Small intestine (tissue), 7 donors: ENCODE results near the gene EDDM13. TPM values are rescaled to one million over a fixed set of nuclear protein-coding genes. Genes with fewer than 3 reads are reported as not detected.

Source experiments
- DNase-seq, 2 donors: peaks; one replicate each; pipeline versions ENCODE4 v3.0.0 to v3.0.0-alpha.2; 2013
- FAIRE-seq: peaks from 2 replicates; lab custom pipeline; 2012; peaks lifted over from hg19 to GRCh38; lab: Jason Lieb, UNC
- H3K27ac ChIP-seq, 3 donors: one replicate each; pipeline ENCODE4 v1.5.1; 2013; ENCODE audit warnings: low read length in 2 of 3, mild to moderate bottlenecking in 2 of 3, control low read depth in 1 of 3, inconsistent platforms in 1 of 3, low read depth in 1 of 3, moderate library complexity in 1 of 3
- H3K27me3 ChIP-seq, 3 donors: one replicate each; pipeline ENCODE4 v1.6.1; 2013; ENCODE audit warnings: low read length in 3 of 3, inconsistent platforms in 1 of 3; ENCODE audit not compliant: control insufficient read depth in 3 of 3, insufficient read depth in 3 of 3
- H3K36me3 ChIP-seq, 3 donors: one replicate each; pipeline ENCODE4 v1.6.1; 2013; ENCODE audit warnings: low read length in 3 of 3, inconsistent platforms in 1 of 3, low read depth in 1 of 3, mild to moderate bottlenecking in 1 of 3, moderate library complexity in 1 of 3; ENCODE audit not compliant: control insufficient read depth in 3 of 3, insufficient read depth in 2 of 3
- H3K4me1 ChIP-seq, 3 donors: one replicate each; pipeline ENCODE4 v1.6.1; 2013; ENCODE audit warnings: low read length in 2 of 3, inconsistent platforms in 1 of 3, low read depth in 1 of 3, mild to moderate bottlenecking in 1 of 3, moderate library complexity in 1 of 3; ENCODE audit not compliant: control insufficient read depth in 3 of 3, insufficient read depth in 2 of 3
- H3K4me3 ChIP-seq, 3 donors: one replicate each; pipeline ENCODE4 v1.5.1; 2013; ENCODE audit warnings: low read length in 3 of 3, control low read depth in 1 of 3, inconsistent platforms in 1 of 3, low read depth in 1 of 3, mild to moderate bottlenecking in 1 of 3, moderate library complexity in 1 of 3
- H3K9me3 ChIP-seq, 2 donors: one replicate each; pipeline ENCODE4 v1.6.1; 2013; ENCODE audit warnings: low read depth in 1 of 2, low read length in 1 of 2; ENCODE audit not compliant: control insufficient read depth in 2 of 2, insufficient read depth in 1 of 2
- WGBS, 3 donors: extraction: QIAGEN DNeasy Blood & Tissue Kit; methylation state at CpG; one replicate each; pipeline ENCODE4 v1.1.7; 2013; 5-methylcytosine and 5-hydroxymethylcytosine counted together
- polyA plus RNA-seq, 4 donors: library from polyadenylated mRNA; stranded (reverse) in 3 of 4; unstranded in 1 of 4; fragments of 200-250 nt in 3 of 4; fragments of 120-200 nt in 1 of 4; gene quantifications; one replicate each; pipeline versions ENCODE4 v1.2.1 to v1.2.3, GENCODE V29; 2013
- donor health status: healthy with polysubstance abuse.
- donor health status: control.
- donor health status: control.
- donor health status: Bipolar disorder and iron deficiency.
- donor health status: healthy.

Gene EDDM13
- polyA plus RNA-seq, 4 donors, result 1.4 to 1.7 TPM; not detected in 2

- no peak for FAIRE-seq
- no peaks in the 10 kb centered on the region for H3K9me3 ChIP-seq
- WGBS, 3 donors, result 67 to 92% (median 87%) methylated on average over 4 of the region's 4 CpGs
Measured at GRCh38 chr19:56312342-56312741, 39.8 kb downstream of the EDDM13 start.

DNA sequence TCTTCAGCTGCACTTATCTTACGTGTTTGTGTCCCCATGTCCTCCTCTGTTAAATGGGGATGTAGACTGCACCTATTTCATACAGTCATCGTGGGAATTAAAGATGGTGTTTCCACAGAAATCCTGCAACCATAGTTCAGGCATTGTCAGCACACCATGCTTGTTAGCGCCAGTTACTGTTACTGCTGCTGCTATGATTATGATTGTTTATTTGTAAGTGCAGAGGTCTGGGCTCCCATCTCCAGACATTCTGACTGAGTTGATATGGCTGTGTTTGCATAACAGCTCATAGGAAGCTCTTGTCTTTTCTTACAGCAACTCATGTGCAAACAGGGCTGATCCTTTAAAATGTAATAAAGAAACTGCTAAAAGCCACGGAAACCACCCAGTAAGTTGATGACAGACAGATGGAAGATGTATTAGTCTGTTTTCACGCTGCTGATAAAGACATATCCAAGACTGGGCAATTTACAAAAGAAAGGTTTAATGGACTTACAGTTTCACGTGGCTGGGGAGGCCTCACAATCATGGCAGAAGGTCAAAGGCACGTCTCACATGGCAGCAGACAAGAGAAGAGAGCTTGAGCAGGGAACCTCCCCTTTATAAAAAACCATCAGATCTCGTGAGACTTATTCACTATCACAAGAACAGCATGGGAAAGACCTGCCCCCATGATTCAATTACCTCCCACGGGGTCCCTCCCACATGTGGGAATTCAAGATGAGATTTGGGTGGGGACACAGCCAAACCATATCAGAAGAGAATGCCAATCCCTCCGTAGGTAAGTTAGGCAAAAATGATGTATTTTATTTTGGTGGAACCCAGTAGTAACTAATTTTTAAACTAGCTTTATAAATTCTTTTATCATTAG is 40.5 kb downstream of the EDDM13 start:
- 75 to 90% (median 85%) methylated on average over 10 of the region's 10 CpGs for WGBS, 3 donors

More at GRCh38 chr19:56312342-56312741, 39.8 kb downstream of the EDDM13 start:
- peaks cover 0 to 11% (median 0%) of the 10 kb centered on the region in 3 donors for H3K36me3 ChIP-seq
- DNase-seq, result no peak
- no peak overlapping the region for H3K27ac ChIP-seq
- peaks cover 0 to 7% (median 0%) of the 10 kb centered on the region in 3 donors for H3K4me1 ChIP-seq
- H3K4me3 ChIP-seq, result no peak overlapping the region
- H3K27me3 ChIP-seq, result no peaks in the 10 kb centered on the region

GRCh38 chr19:56314018-56314380 is 41.5 kb downstream of the EDDM13 start:
- Histone ChIP-seq H3K4me3 (peak overlapping the region; percentile 48 to 71 (median 70)), H3K4me1 (peaks cover 0 to 7% (median 0%) of the 10 kb centered on the region in 3 donors), H3K36me3 (peaks cover 0 to 11% (median 0%) of the 10 kb centered on the region in 3 donors), H3K27ac (peak overlapping the region; percentile 86 to 95 (median 89)), H3K27me3 (no peaks in the 10 kb centered on the region), H3K9me3 (no peaks in the 10 kb centered on the region)
- WGBS, 3 donors, result 0 to 1% (median 1%) methylated on average over 9 of the region's 9 CpGs
- DNase-seq (no peak), FAIRE-seq (no peak)

More for the DNA sequence above, 40.5 kb downstream of the EDDM13 start:
- H3K27me3 ChIP-seq, result no peaks in the 10 kb centered on the region
- peaks cover 0 to 11% (median 0%) of the 10 kb centered on the region in 3 donors for H3K36me3 ChIP-seq
- H3K4me1 ChIP-seq, result peaks cover 0 to 7% (median 0%) of the 10 kb centered on the region in 3 donors
- DNase-seq (no peak), FAIRE-seq (no peak)
- no peak overlapping the region for H3K4me3 ChIP-seq
- no peak overlapping the region for H3K27ac ChIP-seq
- no peaks in the 10 kb centered on the region for H3K9me3 ChIP-seq

DNA sequence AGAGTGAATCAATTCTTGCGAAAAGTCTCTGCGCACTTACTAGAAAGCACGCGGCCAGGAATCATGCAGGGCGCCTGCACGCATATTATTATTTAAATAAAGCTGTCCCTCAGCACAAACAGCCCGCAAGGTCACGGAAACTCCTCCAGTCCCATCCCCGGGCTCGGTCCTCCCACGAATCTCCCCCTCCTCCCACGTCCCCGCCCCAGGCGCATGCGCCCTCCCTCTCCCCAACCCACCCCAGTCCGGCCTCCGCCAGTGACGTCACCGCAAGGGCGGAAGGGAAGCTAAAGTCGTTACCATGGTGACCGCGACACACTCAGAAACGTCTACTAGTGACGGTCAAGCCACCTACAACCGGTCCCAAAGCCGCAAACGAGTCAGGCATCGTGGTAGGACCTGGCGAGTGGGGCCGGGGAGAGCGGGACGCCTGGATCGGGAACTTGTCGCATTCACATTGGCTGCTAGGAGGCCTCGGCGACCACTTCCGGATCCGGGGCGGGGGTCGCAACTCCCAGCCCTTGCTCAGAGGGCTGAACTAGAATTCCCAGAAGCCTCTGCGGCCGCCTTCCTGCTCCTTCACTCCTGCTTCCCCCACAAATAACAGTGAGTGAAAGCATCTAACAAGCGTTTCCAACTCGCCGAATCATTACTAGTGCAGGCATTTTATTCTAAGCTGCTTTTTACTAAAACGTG is 42.0 kb downstream of the EDDM13 start, which contains the start of gene ZSCAN5A:
Gene ZSCAN5A (minus strand): TSS at position 459 of the 696 bp plus-strand sequence. CDS start 89,793 bp downstream, outside the sequence.
- Histone ChIP-seq H3K36me3 (peaks cover 0 to 9% (median 0%) of the 10 kb centered on the region in 3 donors), H3K27me3 (no peaks in the 10 kb centered on the region), H3K27ac (peak within 1 kb of the TSS; percentile 89 to 95 (median 90)), H3K4me3 (peak within 1 kb of the TSS; percentile 48 to 71 (median 70)), H3K9me3 (no peaks in the 10 kb centered on the region), H3K4me1 (peaks cover 0 to 7% (median 0%) of the 10 kb centered on the region in 3 donors)
- DNase-seq (peak; percentile 98 to 99), FAIRE-seq (no peak)
- 0 to 1% (median 1%) methylated on average over 46 to 47 of the region's 47 CpGs for WGBS, 3 donors

DNA sequence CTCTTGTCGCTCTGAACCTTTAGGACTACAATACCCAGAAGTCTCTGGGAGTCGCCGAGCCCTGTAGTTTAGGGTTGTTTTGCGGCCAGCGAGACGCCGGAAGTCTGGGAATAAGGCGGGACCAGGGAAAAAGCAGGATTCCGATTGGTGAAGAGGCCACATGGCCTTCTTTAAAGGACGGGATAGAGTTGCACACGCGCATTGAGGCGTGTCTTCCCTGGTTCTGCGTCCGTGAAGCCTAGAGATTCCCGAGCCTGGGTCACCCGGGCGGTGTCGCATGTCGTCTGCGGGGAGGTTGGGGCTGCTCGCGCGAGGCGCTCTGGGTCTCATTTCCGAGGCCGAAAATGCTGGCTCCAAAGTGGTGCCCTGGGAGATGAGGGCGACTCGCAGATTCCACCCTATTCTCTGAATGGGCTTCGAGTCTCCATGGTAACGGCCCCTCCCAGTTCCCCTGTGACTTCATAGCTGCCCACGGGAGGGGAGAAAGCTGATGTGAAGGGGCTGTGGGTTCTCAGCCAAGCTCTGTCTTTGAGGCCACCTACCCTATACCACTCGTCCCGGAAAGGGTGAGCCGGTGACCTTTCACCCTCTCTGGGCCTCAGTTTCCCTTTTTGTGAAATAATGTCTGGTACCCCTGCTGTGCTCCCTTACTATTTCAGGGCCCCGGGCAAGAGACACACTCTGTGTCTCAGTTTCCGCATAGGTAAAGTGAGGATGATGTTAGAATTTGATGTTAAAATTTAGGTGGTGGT is 42.7 kb downstream of the EDDM13 start:
- WGBS, 3 donors, result 2 to 4% (median 3%) methylated on average over 36 to 37 of the region's 37 CpGs
- Histone ChIP-seq H3K4me1 (peaks cover 0 to 7% (median 0%) of the 10 kb centered on the region in 3 donors), H3K4me3 (peak overlapping the region; percentile 48 to 71 (median 70)), H3K27ac (peak overlapping the region; percentile 89 to 95 (median 90)), H3K9me3 (no peaks in the 10 kb centered on the region), H3K27me3 (no peaks in the 10 kb centered on the region), H3K36me3 (peaks cover 0 to 2% (median 0%) of the 10 kb centered on the region in 3 donors)
- FAIRE-seq (no peak), DNase-seq (peak; percentile 99)

GRCh38 chr19:56316728-56317127 is 44.2 kb downstream of the EDDM13 start:
- H3K27me3 ChIP-seq, result no peaks in the 10 kb centered on the region
- 76 to 93% (median 93%) methylated on average over 5 of the region's 5 CpGs for WGBS, 3 donors
- H3K36me3 ChIP-seq, result no peaks in the 10 kb centered on the region
- no peak overlapping the region for H3K27ac ChIP-seq
- no peak for DNase-seq
- no peak overlapping the region for H3K4me3 ChIP-seq
- peaks cover 0 to 7% (median 0%) of the 10 kb centered on the region in 3 donors for H3K4me1 ChIP-seq
- no peaks in the 10 kb centered on the region for H3K9me3 ChIP-seq
- no peak for FAIRE-seq

GRCh38 chr19:56317749-56318148 is 45.2 kb downstream of the EDDM13 start:
- WGBS, 3 donors, result 42 to 63% (median 55%) methylated on average over 2 of the region's 2 CpGs
- no peak overlapping the region for H3K4me3 ChIP-seq
- no peaks in the 10 kb centered on the region for H3K36me3 ChIP-seq
- FAIRE-seq, result no peak
- H3K4me1 ChIP-seq, result peaks cover 0 to 7% (median 0%) of the 10 kb centered on the region in 3 donors
- no peaks in the 10 kb centered on the region for H3K9me3 ChIP-seq
- no peaks in the 10 kb centered on the region for H3K27me3 ChIP-seq
- DNase-seq, result no peak
- no peak overlapping the region for H3K27ac ChIP-seq
